Neural progenitor cell (in vitro differentiated cells): ENCODE data around the gene CDC42BPA. TPM values are rescaled to one million over a fixed set of nuclear protein-coding genes. Genes with fewer than 3 reads are reported as not detected.
A peak's percentile ranks its signal among the peaks of the same experiment; 100 is the strongest.

Source experiments
- DNase-seq: peaks from one replicate; pipeline ENCODE4 v3.0.0-alpha.2; 2016; ENCODE audit warnings: low spot score
- H2AFZ ChIP-seq: fragments of 200-600 bp; sonication (generic); replicated peaks from 2 replicates; pipeline ENCODE4 v1.6.1; 2016; ENCODE audit warnings: antibody characterized with exemption
- H3F3A ChIP-seq: fragments of 200-600 bp; sonication (generic); 2 replicates; pipeline ENCODE4 v1.6.1; 2016; ENCODE audit warnings: antibody characterized with exemption, low read depth
- H3K27ac ChIP-seq: fragments of 200-600 bp; sonication (generic); 2 replicates; pipeline ENCODE4 v1.5.1; 2016; ENCODE audit warnings: mild to moderate bottlenecking
- H3K27me3 ChIP-seq: fragments of 200-600 bp; sonication (generic); 2 replicates; pipeline ENCODE4 v1.6.1; 2016; ENCODE audit warnings: mild to moderate bottlenecking, moderate library complexity
- H3K36me3 ChIP-seq: fragments of 200-600 bp; sonication (generic); 2 replicates; pipeline ENCODE4 v1.5.1; 2016
- H3K4me1 ChIP-seq: fragments of 200-600 bp; sonication (generic); 2 replicates; pipeline ENCODE4 v1.6.1; 2016; ENCODE audit warnings: mixed run types
- H3K4me2 ChIP-seq: fragments of 200-600 bp; sonication (generic); 2 replicates; pipeline ENCODE4 v1.6.1; 2016
- H3K4me3 ChIP-seq: fragments of 200-600 bp; sonication (generic); 2 replicates; pipeline ENCODE4 v1.5.1; 2016
- H3K79me2 ChIP-seq: fragments of 200-600 bp; sonication (generic); 2 replicates; pipeline ENCODE4 v1.6.1; 2016; ENCODE audit warnings: low read depth
- H3K9ac ChIP-seq: fragments of 200-600 bp; sonication (generic); 2 replicates; pipeline ENCODE4 v1.6.1; 2016
- H3K9me3 ChIP-seq: fragments of 200-600 bp; sonication (generic); 2 replicates; pipeline ENCODE4 v1.5.1; 2016; ENCODE audit warnings: low read depth
- H4K20me1 ChIP-seq: fragments of 200-600 bp; sonication (generic); 2 replicates; pipeline ENCODE4 v1.6.1; 2016; ENCODE audit warnings: low read depth
- H3K27ac Mint-ChIP-seq: 3 replicates; pipeline ENCODE4 v1.8.0; 2021; ENCODE audit warnings: mixed read lengths
- H3K27me3 Mint-ChIP-seq: 2 replicates; pipeline ENCODE4 v1.8.0; 2022; ENCODE audit warnings: low read depth, mild to moderate bottlenecking, inconsistent platforms, moderate library complexity, mixed read lengths; ENCODE audit not compliant: insufficient read depth
- H3K36me3 Mint-ChIP-seq: 3 replicates; pipeline ENCODE4 v1.8.0; 2021; ENCODE audit warnings: mixed read lengths
- H3K4me1 Mint-ChIP-seq: 3 replicates; pipeline ENCODE4 v1.8.0; 2021; ENCODE audit warnings: mixed read lengths
- H3K4me3 Mint-ChIP-seq: 3 replicates; pipeline ENCODE4 v1.8.0; 2021; ENCODE audit warnings: mild to moderate bottlenecking, moderate library complexity, mixed read lengths
- H3K9me3 Mint-ChIP-seq: 3 replicates; pipeline ENCODE4 v1.8.0; 2020; ENCODE audit warnings: mixed read lengths
- CTCF ChIP-seq: fragments of 200-600 bp; sonication (generic); IDR thresholded peaks from 2 replicates; pipeline ENCODE4 v1.5.1; 2017; ENCODE audit warnings: antibody characterized with exemption, mild to moderate bottlenecking
- EZH2 ChIP-seq: fragments of 200-600 bp; sonication (generic); IDR thresholded peaks from 2 replicates; pipeline ENCODE4 v1.6.1; 2017; ENCODE audit warnings: antibody characterized with exemption, mild to moderate bottlenecking, moderate library complexity
- EZH2phosphoT487 ChIP-seq: fragments of 200-600 bp; sonication (generic); IDR thresholded peaks from 2 replicates; pipeline ENCODE4 v1.6.1; 2017; ENCODE audit warnings: antibody characterized with exemption
- total RNA-seq: library from RNA; depleted of rRNA; stranded (reverse); fragments of >200 nt; gene quantifications from 2 replicates; pipeline ENCODE4 v1.2.3, GENCODE V29; 2015; ENCODE audit warnings: low replicate concordance

Gene CDC42BPA
- total RNA-seq, 1 donor from 2014 or later, result 54.7 TPM

- Histone ChIP-seq H3K9ac (no peak overlapping the region), H3F3A (no peaks in the 10 kb centered on the region), H3K36me3 (no peaks in the 10 kb centered on the region), H4K20me1 (peaks cover 5% of the 10 kb centered on the region), H3K27ac (no peak overlapping the region), H3K4me3 (no peak overlapping the region), H3K9me3 (no peaks in the 10 kb centered on the region), H3K27me3 (no peaks in the 10 kb centered on the region), H3K4me1 (no peaks in the 10 kb centered on the region), H2AFZ (no peak overlapping the region), H3K79me2 (peaks cover 61% of the 10 kb centered on the region), H3K4me2 (no peak overlapping the region)
- H3K36me3 Mint-ChIP-seq, result peaks cover 16% of the 10 kb centered on the region
- TF ChIP-seq EZH2phosphoT487 (no peak), EZH2 (no peak), CTCF (no peak)
- H3K9me3 Mint-ChIP-seq, result peaks cover 14% of the 10 kb centered on the region
- no peak overlapping the region for H3K27ac Mint-ChIP-seq
- no peaks in the 10 kb centered on the region for H3K4me1 Mint-ChIP-seq
- no peak for DNase-seq
- peaks cover 2% of the 10 kb centered on the region for H3K27me3 Mint-ChIP-seq
- no peak overlapping the region for H3K4me3 Mint-ChIP-seq
Observed at GRCh38 chr1:227245613-227246320, 72.5 kb downstream of the CDC42BPA start.

- H3K4me3 Mint-ChIP-seq, result no peak overlapping the region
- peaks cover 61% of the 10 kb centered on the region for H3K79me2 ChIP-seq
- H3K27ac Mint-ChIP-seq, result peak overlapping the region; percentile 36
Observed at GRCh38 chr1:227244339-227245118, 73.8 kb downstream of the CDC42BPA start.

More at GRCh38 chr1:227244339-227245118, 73.8 kb downstream of the CDC42BPA start:
- no peak overlapping the region for H2AFZ ChIP-seq
- DNase-seq, result no peak
- H3K9ac ChIP-seq, result no peak overlapping the region
- H3F3A ChIP-seq, result no peaks in the 10 kb centered on the region
- H3K36me3 ChIP-seq, result no peaks in the 10 kb centered on the region
- H3K27ac ChIP-seq, result no peak overlapping the region
- Mint-ChIP-seq H3K9me3 (peaks cover 13% of the 10 kb centered on the region), H3K27me3 (peaks cover 2% of the 10 kb centered on the region), H3K36me3 (peaks cover 15% of the 10 kb centered on the region), H3K4me1 (no peaks in the 10 kb centered on the region)
- H3K4me1 ChIP-seq, result no peaks in the 10 kb centered on the region
- no peak for TF ChIP-seq EZH2
- no peak for TF ChIP-seq CTCF
- no peak for TF ChIP-seq EZH2phosphoT487
- no peak overlapping the region for H3K4me2 ChIP-seq
- peaks cover 8% of the 10 kb centered on the region for H4K20me1 ChIP-seq
- no peaks in the 10 kb centered on the region for H3K9me3 ChIP-seq
- H3K27me3 ChIP-seq, result no peaks in the 10 kb centered on the region
- H3K4me3 ChIP-seq, result no peak overlapping the region
